Measurements from ENCODE around the gene DNM3. TPM values are rescaled to one million over a fixed set of nuclear protein-coding genes. Genes with fewer than 3 reads are reported as not detected.

DNM3 gene
- total RNA-seq, 2 donors from 2014 or later, result 3.2 to 22.5 TPM

GRCh38 chr1:172460887-172461315 lies 619.6 kb downstream of the DNM3 start:
- ATAC-seq (no peak), DNase-seq (no peak)
- no peaks in the 10 kb centered on the region for H3K4me1 Mint-ChIP-seq
- H3K27me3 Mint-ChIP-seq, result peaks cover 21% of the 10 kb centered on the region
- H3K36me3 Mint-ChIP-seq (ENCODE audit: low read depth), result peaks cover 4% of the 10 kb centered on the region
- no peak overlapping the region for H3K27ac Mint-ChIP-seq
- H3K4me3 Mint-ChIP-seq, result no peak overlapping the region
- H3K9me3 ChIP-seq (ENCODE audit: control insufficient read depth, low read length, poor library complexity, severe bottlenecking), result no peaks in the 10 kb centered on the region

Other genes starting within 250 kb of the DNM3 start
- gene MYOCOS, start 219.3 kb upstream of the DNM3 start, total RNA-seq, result under 1 TPM in 1 of 2 donors, not detected in 1; 0.16 TPM
- not detected for gene MYOC, start 188.8 kb upstream of the DNM3 start, total RNA-seq
- 10 to 100 TPM; 19.7 to 21.6 TPM for gene VAMP4, start 99.4 kb upstream of the DNM3 start, total RNA-seq
- gene METTL13, start 59.8 kb upstream of the DNM3 start, total RNA-seq, result 10 to 100 TPM; 13.0 to 13.4 TPM